Fibroblast of skin of right quadriceps (primary cell): ENCODE measurements around the gene CEP89.
"Not testable (repeated sequence)": the region's sequence is repeated elsewhere in the genome, so short reads cannot be mapped to it uniquely, and the experiment has no call there.

ENCODE experiments used
- DNase-seq: peaks from one replicate; pipeline ENCODE4 v3.0.0-alpha.2; 2013

Gene CEP89

DNA sequence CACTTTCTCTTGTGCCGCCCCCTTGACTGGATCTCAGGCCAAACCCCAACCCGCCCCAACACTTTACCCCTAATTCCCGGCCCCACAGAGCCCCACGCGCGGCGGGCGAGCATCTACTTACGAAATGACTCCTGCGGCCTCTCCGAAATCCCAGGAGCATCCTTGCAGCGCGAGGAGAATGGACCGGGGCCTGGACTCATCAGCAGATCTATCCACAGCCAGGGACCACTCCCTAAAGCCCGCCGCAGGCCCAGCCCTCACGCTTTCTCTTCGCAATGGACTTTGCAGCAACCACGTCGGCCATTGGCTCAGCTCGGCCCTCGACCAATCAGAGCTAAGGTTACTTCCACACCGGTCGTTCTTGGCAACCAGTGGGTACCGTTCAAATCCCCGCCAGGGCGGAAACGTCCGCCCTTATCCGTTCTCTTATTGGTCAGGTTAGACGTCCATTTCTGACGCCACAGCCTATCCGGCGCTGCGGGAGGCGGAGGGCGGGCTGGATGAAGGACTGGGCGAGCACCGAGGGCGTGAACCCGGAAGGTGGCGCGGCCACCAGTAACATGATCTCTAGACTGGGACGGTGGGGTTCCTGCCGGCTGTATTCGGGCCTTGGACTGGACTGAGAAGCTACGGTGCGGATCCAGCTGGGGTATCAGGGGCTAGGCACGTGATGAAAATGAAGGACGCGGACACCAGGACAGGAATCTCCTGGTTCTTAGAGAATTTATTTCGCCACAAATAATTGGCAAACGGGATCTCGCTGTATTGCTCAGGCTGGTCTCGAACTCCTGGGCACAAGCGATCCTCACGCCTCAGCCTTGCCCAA lies at the start of gene CEP89, which contains the start of gene FAAP24:
Gene CEP89 (minus strand): TSS at position 244 of the 826 bp plus-strand sequence. CDS start 84 bp downstream, at position 160.
Gene FAAP24 (plus strand): TSS at position 528 of the 826 bp plus-strand sequence. CDS start 955 bp downstream, outside the sequence.
- DNase-seq = peak; percentile 99

DNA sequence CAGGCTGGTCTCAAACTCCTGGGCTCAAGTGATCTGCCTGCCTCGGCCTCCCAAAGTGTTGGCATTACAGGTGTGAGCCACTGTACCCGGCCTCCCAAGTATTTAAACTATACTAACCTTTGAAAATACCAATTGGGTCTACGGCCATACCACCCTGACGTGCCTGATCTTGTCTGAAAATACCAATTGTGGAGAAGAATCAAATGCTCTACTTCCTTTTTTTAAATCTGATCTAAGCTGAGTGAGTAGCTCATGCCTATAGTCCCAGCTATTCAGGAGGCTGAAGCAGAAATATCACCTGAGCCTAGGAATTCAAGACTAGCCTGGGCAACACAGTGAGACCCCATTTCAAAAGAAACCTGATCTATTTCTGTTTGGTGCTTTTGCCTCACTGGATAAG lies 39.1 kb upstream of the CEP89 start:
- not testable (repeated sequence) for DNase-seq

DNA sequence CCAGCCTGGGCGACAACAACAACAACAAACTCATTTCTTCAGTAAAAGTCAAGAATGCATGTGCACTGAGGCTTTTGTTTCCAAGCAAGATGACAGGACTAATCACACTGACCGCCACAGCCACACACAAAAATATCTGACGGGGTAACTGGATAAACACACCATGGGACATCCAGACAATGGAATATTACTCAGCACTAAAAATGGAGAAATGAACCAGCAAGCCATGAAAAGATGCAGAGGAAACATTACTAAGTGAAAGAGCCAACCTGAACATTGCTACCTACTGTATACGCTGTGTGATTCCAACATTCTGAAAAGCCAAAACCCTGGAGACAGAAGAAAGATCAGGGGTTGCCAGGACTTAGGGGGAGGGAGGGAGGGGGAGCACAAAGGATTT lies 37.0 kb upstream of the CEP89 start:
- DNase-seq = no peak

DNA sequence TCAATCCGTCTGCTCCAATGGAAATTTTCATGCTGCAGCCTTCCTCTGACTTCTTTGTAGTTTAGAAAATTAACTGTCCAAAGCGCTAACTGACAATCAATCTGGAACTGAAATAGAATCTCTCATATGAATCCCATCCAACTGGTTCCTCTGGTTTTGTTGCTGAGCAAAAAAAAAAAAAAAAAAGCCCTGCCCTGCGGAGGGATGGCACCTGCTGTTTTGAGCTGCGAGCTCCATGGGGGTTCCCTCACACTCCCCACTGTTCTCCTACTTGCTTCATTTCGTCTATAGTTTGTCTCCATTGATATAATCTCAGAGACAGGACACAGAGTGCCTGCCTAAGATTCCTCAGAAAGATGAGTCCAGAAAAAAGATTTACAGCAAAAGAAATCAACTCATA lies 33.7 kb upstream of the CEP89 start:
- DNase-seq = no peak

DNA sequence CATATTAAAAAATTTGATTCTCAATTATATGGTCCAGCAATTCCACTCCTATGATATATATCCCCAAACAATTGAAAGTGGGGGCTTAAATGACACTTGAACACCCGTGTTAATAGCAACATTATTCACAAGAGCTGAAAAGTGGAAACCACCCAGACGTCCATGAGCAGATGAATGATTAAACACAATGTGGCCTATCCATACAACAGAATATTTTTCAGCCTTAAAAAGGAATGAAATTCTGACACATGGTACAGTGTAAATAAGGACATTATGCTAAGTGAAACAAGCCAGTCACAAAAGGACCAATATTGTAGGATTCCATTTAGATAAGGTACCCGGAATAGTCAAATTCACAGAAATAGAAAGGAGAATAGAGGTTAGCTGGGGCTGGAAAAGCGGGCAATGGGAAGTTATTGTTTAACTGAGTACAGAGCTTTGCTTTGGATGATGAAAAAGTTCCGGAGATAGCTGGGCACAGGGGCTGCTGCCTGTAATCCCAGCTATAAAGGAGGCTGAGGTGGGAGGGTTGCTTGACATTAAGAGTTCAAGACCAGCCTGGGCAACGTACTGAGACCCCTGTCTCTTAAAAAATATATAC lies 31.8 kb upstream of the CEP89 start:
- DNase-seq = not testable (repeated sequence)

DNA sequence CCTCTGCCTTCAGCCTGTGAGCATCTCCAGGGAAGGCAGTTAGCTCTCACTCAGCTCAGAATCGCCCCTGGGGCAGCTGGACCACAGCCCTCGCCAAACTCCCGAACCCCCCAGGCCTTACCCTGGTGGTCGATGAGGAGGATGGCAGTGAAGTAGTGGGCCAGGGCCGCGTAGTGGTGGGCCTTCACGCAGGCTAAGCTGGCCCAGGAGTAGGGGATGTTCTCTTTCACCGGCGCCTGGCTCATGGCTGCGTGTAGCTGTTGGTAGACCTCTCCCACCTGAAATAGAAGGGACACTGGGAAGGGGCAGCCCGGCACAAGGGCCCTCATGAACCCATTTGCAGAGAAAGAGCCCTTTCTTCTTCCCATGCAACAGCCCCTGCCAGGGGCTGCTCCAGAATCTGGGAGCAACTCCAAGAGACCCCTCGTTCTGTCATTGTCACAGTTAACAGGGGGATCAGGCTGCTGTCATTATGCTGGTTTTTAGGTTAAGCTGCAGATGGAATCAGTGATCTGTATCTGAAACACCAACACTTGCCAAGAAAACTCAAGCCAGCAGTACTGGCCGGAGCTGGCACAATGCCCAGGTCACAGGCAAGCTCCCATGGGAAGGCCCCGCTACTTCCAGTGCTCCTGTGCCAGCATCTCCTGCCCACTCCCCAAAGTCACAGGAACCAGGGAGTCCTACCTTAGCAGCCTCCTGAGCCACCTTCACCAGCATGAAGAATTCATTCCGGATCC lies 30.5 kb upstream of the CEP89 start:
- DNase-seq = not testable (repeated sequence)

DNA sequence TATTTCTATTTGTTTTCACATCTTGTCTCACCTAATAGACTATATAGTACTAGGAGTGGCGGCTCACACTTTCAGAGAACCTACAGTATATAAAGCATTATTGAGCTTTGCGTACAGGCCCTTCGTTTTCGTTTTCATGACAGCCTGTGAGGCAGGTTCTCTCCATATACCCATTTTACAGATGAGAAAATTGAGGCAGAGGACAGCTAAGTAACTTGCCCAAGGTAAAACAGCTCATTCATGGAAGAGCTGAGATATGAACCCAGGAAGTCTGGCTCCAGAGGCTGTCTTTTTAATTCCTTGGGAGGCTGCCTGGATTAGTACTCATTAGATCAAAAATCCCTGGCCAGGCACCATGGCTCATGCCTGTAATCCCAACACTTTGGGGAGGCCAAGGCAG lies 29.2 kb upstream of the CEP89 start:
- DNase-seq = no peak

DNA sequence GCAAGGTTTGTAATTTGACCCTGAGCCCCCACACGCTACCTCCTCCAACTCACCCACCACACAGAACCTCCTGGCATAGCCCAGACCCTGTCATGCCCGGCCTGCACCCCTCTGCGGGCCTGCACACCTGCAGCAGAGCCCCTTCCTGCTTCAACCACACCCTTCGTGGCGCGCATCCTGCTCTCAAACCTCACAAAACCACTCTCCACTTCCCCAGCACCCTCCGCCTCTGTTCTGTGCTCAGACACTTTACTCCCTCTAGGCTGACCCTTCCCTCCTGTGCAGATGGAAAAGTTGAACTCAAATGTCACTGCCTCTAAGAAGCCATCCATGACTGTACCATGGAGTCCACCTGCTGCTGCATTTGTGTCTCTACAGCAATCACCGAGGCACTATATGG lies 28.8 kb upstream of the CEP89 start:
- DNase-seq = no peak

DNA sequence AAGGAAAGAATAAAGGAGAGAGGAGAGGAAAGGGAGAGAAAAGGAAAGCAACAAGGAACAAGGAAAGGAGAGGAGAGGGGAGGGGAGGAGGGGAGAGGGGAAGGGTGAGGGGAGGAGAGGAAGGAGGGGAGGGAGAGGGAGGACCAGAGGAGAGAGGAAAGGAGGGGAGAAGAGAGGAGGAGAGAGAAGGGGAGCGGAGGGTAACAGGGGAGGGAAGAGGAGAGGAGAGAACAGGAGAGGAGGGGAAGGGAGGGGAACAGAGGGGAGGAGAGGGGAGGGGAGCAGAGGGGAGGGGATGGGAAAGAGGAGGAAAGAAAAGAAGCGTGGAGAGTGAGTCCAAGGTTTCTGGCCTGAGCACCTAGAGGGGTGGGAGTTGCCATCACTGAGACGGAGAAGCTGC lies 27.0 kb upstream of the CEP89 start:
- no peak for DNase-seq

DNA sequence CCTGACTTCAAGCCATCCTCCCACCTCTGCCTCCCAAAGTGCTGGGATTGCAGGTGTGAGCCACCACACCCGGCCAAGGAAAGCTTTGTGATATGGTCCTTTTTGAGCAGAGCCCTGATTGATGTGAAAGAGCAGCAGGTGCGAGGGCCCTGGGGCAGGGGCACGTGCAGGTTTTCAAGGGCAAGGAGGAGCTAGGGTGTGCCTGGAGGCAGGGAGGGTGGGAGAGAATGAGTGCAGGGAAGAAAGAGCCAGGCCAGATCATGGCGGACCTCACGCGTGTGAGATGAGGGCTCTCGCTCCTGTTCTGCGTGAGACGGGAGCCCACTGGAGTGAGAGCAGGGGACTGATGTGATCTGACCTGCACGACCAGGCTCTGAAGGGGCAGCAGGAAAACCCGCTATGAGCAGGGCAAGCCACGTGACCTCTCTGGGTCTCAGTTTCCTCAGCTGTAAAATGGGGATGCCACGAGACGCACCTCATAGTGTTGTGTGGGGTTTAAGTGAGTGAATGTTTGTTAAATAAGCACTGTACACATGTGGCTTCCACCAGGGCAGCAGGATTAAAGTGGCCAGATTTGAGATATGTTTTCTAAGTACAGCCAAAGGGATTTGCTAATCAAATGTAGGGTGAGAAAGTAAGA lies 26.1 kb upstream of the CEP89 start:
- no peak for DNase-seq

DNA sequence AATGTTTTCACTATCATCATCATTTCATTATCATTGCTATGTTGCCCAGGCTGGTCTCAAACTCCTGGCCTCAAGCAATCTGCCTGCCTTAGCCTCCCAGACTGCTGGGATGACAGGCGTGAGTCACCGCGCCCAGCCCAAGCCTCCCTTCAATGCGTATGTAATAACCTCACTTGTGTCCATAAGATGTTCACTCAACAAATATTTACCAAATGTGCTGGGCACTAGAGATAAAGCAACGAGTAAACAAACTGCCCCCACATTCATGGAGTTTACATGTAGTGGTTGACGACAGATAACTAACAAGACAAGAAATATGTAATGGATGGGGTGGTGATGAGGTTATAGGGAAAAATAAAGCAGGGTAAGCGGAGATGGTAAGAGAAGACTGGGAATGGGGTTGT lies 25.3 kb upstream of the CEP89 start:
- DNase-seq = not testable (repeated sequence)

DNA sequence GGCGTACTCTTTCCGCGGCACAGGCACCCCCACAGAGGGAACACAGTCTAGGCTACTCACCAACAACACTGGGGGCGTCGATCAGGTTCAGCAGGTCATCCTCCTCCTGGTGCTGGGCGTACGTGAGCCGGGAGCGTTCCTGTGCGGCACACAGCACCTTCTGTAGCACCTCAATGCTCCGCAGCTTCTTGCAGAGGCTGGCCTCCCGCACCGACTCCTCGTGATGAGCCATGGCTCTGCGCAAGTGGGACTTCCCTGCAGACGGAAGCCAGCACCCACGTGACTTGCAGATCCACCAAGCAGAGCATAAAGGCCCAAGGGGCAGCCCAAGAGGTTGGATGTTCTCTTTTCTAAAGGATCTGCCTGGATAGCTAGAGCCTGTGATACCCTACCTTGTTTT lies 24.2 kb upstream of the CEP89 start:
- DNase-seq = not testable (repeated sequence)

DNA sequence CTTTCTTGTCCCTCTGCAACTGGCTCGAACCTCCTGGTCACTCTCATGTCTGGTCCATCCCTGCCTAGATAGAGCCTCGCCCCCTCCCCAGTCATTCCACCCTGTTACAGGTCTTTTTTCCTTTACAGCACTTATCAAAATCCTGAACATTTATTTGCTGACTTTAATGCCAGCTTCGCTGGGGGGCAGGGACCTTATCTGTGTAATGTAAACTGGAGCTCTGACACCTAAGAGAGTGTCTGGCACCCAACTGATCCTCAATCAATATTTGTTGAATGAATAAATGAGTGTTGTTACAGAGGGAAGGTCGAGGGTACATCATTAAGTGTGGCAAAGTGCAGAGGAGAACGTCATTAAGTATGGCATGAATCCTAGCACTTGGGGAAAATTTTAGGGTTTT lies 17.0 kb upstream of the CEP89 start:
- DNase-seq = no peak

DNA sequence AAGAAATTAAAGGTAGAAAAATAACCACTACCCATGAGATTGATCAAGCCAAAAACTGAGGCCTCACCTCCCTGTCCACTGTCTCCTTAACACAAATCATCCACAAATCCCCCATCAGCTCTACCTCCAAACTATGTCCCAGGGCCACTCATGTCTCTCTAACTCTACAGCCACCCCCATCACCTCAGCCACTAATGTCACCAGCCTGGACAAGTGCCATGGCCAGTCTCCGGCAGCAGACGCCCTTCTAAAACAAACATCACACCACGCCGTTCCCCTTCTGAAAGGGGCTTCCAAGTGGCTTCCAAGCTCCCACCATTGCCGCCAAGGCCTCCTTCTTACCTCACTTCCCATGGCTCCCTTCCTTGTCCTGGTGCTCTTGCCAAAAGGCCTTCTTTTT lies 16.5 kb upstream of the CEP89 start:
- DNase-seq = not testable (repeated sequence)

DNA sequence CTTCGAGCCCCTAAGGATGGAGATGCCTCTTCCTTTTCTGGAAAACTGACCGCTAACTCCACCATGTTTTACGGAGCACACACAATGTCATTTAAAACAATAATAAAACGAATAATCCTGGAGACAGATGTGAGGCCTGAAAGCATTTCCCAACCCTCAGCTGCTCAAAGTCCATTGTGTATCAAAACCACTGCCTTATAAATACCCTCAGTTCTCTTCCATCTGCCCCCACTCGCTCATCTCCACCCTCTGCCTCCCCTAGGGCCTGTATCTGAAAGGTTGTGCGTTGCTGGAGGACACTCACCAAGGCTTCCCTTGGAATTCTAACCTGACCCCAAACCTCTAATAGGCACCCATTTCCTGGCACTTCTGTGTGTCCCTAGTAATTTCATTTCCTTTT lies 10.7 kb upstream of the CEP89 start:
- DNase-seq = not testable (repeated sequence)

DNA sequence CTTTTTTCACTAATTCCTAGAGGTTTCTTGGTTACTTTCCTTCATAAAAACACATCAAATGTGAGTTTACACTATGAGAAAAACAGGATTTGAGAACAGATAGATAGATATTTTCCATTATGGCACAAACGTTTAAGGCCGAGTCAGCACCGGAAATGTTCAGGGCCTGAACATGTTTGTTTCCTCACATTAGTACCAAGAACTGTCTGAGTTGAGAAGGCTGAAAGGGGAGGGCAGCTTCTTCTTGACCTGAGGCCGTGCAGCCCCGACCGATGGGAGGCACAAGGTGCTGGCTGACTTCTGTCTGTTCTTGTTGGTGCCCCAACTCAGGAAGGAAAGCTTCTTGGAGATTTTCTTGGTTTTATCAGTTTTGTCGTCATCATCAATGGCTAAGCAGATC lies 8.0 kb upstream of the CEP89 start:
- DNase-seq = not testable (repeated sequence)

DNA sequence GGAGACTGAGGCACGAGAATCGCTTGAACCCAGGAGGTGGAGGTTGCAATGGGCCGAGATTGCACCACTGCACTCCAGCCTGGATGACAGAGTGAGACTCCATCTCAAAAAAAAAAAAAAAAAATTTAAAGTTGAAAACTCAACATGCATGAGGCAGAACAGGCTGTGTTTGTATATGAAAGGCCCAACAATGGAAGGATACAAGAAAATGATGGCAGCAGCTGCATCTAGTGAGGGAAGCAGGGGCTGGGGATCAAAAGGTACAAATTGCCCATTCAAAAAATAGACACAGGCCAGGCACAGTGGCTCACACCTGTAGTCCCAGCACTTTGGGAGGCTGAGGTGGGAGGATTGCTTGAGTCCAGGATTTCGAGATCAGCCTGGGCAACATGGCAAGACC lies 6.1 kb upstream of the CEP89 start:
- not testable (repeated sequence) for DNase-seq

DNA sequence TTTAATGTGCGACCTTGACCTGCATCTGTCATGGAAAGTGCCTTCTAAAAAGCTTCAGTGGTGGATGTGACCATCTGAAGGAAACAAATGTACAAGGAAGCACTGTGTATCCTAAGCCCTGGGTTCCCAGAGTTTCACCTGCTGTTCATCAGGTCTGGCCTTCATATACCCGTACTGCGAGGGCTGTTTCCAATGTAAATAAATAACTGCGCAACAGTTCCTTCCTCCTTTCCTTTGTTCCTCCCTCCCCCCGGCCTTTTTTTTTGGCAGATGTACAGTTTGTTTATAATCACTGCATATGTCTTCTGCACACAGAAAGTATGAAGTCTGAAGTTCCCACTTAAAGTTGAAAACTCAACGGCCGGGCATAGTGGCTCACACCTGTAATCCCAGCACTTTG lies 5.5 kb upstream of the CEP89 start:
- no peak for DNase-seq

DNA sequence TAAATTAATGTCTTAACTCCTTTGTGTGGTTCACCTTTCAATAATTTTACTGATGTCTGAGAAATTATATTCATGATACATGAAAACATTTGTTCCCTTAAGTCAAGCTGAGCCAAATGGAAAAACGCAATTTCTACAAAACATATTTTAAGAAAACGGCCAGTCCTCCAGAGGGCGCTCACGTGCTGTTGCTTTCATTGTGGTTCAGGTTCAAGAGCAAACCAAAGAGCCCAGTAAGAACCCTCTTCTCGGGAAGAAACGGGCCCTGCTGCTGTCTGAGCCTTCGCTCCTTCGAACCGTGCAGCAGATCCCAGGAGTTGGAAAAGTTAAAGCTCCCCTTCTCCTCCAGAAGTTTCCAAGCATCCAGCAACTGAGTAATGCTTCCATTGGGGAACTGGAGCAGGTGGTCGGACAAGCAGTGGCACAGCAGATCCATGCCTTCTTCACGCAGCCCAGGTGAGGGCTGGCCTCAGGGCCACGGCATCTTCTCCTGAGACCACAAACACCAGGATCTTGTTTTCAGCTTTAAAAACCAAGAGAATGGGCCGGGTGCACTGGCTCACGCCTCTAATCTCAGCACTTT lies 4.6 kb upstream of the CEP89 start:
- DNase-seq = peak; percentile 32

DNA sequence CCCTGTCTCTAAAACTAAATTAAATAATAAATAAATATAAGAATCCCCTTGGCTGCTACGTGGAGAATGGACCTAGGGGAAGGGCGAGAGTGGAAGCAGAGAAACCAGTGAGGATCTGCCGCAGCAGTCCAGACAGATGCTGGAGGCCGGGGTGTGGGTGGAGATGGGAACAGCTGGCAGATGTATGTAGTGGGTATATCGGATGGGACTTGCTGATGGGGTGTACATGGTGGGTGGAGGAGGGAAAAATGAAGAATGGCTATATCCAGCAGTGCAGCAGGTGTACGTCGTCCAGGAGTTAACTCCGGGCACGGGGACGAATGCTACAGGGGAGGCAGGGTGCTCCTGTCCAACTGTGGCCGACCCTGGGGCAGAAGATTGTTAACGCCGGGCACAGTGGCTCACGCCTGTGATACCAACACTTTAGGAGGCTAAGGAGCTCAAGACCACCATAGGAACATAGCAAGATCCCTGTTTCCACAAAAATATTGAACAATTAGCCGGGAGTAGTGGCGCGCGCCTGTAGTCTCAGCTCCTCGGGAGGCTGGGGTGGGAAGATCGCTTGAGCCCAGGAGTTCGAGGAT lies 654 bp downstream of the CEP89 start:
- DNase-seq = no peak

DNA sequence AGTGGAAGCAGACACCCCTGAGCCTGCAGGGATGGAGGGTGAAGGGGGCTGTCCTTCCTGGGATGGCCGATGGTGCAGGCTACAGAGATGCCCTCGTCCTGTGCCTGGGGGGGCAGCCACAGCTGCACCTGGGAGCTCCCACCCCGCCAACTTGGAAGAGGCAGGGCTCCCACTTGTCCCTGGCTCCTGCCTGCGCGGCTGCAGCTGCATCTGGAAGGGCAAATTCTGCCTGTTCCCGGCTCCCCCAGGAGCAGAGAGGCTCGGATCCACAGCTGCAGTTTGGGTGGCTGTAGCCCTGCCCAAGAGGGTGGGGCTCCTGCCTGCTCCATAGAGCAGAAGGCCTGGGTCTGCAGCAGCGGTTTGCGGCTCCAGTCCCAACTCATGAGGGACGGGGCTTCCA lies 2.2 kb downstream of the CEP89 start:
- DNase-seq = no peak

DNA sequence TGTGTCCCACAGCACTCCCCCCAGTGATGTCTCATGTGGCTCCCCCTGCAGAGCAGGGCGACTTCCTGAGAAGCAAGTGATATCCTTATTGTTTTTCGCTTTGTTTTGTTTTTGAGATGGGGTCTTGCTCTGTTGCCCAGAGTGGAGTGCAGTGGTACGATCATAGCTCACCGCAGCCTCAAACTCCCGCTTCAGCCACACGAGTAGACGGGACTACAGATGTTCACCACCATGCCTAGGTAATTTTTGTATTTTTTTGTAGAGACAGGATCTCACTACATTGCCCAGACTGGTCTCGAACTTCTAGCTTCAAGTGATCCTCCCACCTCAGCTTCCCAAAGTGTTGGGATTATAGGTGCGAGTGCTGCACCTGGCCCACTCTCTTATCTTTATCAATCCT lies 5.0 kb downstream of the CEP89 start:
- DNase-seq = no peak
